A673 (cell line): ENCODE measurements around the gene IGFBP2. TPM values are rescaled to one million over a fixed set of nuclear protein-coding genes. Genes with fewer than 3 reads are reported as not detected.

Experiments
- BruUV-seq: library from RNA; stranded (reverse); fragments of 400-500 nt; replicated peaks from 2 replicates; lab custom pipeline; 2021; lab: Mats Ljungman, UMichigan
- CTCF ChIA-PET: fragments of 300-600 bp; sonication (Branson Sonifier 250); formaldehyde crosslinking; loops from one replicate; lab custom pipeline; 2022; ENCODE audit warnings: antibody characterized with exemption; lab: Charles Lee
- POLR2A ChIA-PET: fragments of 300-600 bp; sonication (Branson Sonifier 250); formaldehyde crosslinking; loops from one replicate; lab custom pipeline; 2022; ENCODE audit warnings: antibody characterized with exemption; ENCODE audit not compliant: low non-redundant PET; lab: Charles Lee
- DNase-seq: peaks from one replicate; pipeline ENCODE4 v3.0.0-alpha.2; 2015; ENCODE audit warnings: low spot score
- H3K27ac ChIP-seq: fragments of 200-600 bp; sonication (generic); 2 replicates; pipeline ENCODE4 v1.5.1; 2016; ENCODE audit warnings: mixed run types, low read depth, mild to moderate bottlenecking, mixed read lengths, antibody characterized with exemption, low read length; ENCODE audit not compliant: poor library complexity, severe bottlenecking
- H3K27me3 ChIP-seq: fragments of 200-600 bp; sonication (generic); replicated peaks from 2 replicates; pipeline ENCODE4 v1.6.1; 2017; ENCODE audit warnings: mixed run types, low read depth, mild to moderate bottlenecking, mixed read lengths, antibody characterized with exemption, low read length; ENCODE audit not compliant: insufficient read depth, poor library complexity
- H3K36me3 ChIP-seq: fragments of 200-600 bp; sonication (generic); 2 replicates; pipeline ENCODE4 v1.6.1; 2016; ENCODE audit warnings: mixed run types, mild to moderate bottlenecking, mixed read lengths, antibody characterized with exemption, low read length; ENCODE audit not compliant: insufficient read depth, poor library complexity, severe bottlenecking
- H3K4me1 ChIP-seq: fragments of 200-600 bp; sonication (generic); 2 replicates; pipeline ENCODE4 v1.6.1; 2017; ENCODE audit warnings: mixed run types, mild to moderate bottlenecking, mixed read lengths, antibody characterized with exemption, low read length; ENCODE audit not compliant: insufficient read depth, poor library complexity, severe bottlenecking
- H3K4me3 ChIP-seq: fragments of 200-600 bp; sonication (generic); 2 replicates; pipeline ENCODE4 v1.5.1; 2016; ENCODE audit warnings: low read depth, mixed run types, mild to moderate bottlenecking, mixed read lengths, low read length; ENCODE audit not compliant: poor library complexity, severe bottlenecking
- H3K9me3 ChIP-seq: fragments of 200-600 bp; sonication (generic); 2 replicates; pipeline ENCODE4 v1.6.1; 2016; ENCODE audit warnings: mixed run types, low read depth, mild to moderate bottlenecking, mixed read lengths, antibody characterized with exemption, low read length; ENCODE audit not compliant: poor library complexity, severe bottlenecking
- EZH2 ChIP-seq: fragments of 200-600 bp; sonication (generic); IDR thresholded peaks from 2 replicates; pipeline ENCODE4 v1.6.1; 2017; ENCODE audit warnings: borderline replicate concordance, low read depth, mild to moderate bottlenecking, mixed read lengths, antibody characterized with exemption, low read length; ENCODE audit not compliant: poor library complexity, severe bottlenecking
- intact Hi-C: fragments of 100-400 bp; cut with micrococcal nuclease; formaldehyde crosslinking; loops from one replicate; pipeline ENCODE4 v1.10.0; 2022; ENCODE audit not compliant: unreplicated experiment
- total RNA-seq: library from RNA; stranded (reverse); gene quantifications from 2 replicates; pipeline ENCODE4 v1.2.3, GENCODE V29; 2021
- TF ChIP-seq, protein P1 (sequence below): fragments of 300-800, 200-600 bp; sonication (generic); conservative IDR thresholded peaks from 2 replicates; pipeline ENCODE4 v1.5.1; 2017; ENCODE audit warnings: low read depth, mild to moderate bottlenecking, antibody characterized with exemption, low read length, moderate library complexity, mixed read lengths

The IGFBP2 gene
- total RNA-seq, 1 experiment from 2014 or later, result 614 TPM

GRCh38 chr2:216604458-216604857, 28.8 kb upstream of the IGFBP2 start:
- Histone ChIP-seq H3K4me1 (peaks cover 27% of the 10 kb centered on the region), H3K27ac (no peak overlapping the region), H3K36me3 (no peaks in the 10 kb centered on the region), H3K27me3 (no peaks in the 10 kb centered on the region), H3K9me3 (no peaks in the 10 kb centered on the region), H3K4me3 (no peak overlapping the region)
- CTCF ChIA-PET, result no interaction called here
- POLR2A ChIA-PET, result no interaction called here
- no peak for DNase-seq
- intact Hi-C loops, result no loop called here
- TF ChIP-seq EZH2, result no peak
- TF ChIP-seq, protein P1, sequence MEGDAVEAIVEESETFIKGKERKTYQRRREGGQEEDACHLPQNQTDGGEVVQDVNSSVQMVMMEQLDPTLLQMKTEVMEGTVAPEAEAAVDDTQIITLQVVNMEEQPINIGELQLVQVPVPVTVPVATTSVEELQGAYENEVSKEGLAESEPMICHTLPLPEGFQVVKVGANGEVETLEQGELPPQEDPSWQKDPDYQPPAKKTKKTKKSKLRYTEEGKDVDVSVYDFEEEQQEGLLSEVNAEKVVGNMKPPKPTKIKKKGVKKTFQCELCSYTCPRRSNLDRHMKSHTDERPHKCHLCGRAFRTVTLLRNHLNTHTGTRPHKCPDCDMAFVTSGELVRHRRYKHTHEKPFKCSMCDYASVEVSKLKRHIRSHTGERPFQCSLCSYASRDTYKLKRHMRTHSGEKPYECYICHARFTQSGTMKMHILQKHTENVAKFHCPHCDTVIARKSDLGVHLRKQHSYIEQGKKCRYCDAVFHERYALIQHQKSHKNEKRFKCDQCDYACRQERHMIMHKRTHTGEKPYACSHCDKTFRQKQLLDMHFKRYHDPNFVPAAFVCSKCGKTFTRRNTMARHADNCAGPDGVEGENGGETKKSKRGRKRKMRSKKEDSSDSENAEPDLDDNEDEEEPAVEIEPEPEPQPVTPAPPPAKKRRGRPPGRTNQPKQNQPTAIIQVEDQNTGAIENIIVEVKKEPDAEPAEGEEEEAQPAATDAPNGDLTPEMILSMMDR, result no peak
- BruUV-seq, result no TSS peak

DNA sequence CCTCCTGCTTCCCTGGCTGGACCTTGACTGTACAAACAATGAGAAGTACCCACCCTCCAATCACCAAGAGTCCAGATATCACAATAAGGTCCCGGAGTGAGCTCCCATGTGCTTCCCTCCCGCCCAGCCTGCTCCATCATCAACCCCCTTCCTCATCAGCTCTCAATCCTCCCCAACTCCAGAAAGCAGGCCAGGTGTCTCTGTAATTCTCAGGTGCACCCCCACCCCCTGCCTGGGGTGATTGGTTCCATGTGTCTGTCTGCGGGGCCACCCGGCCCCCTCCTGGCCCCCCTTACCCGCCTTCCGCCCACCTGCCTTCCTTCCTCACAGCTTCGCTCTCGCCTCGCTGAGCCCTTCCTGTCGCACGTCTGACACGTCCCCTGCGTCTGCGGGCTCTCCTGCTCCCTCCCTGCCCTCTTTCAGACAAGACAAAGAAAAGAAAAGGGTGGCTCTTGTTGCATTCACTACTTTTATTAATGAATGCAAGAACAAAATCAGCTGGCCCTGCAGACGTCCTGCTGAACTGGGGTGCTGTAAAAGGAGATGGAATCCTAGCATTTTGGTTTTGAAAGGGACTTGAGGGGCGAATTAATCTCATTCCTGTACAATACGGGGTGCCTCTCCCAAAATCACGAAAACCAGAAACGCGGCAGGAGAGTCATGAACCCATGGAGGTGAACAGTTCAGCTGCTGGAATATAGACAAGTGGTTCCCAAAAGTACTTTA, 26.5 kb upstream of the IGFBP2 start:
- POLR2A ChIA-PET, result interaction anchor here (0.7 kb wide), 1 partner anchor 39 kb away, joined by 4 read pairs; no protein-coding TSS in a partner anchor
- CTCF ChIA-PET, result no interaction called here
- intact Hi-C loops, result no loop called here
- BruUV-seq, result no TSS peak
- H3K9me3 ChIP-seq, result no peaks in the 10 kb centered on the region
- no peak for TF ChIP-seq EZH2
- TF ChIP-seq, protein P1, result no peak
- peak overlapping the region; percentile 20 for H3K27ac ChIP-seq
- H3K4me3 ChIP-seq, result no peak overlapping the region
- H3K36me3 ChIP-seq, result no peaks in the 10 kb centered on the region
- DNase-seq, result peak; percentile 50
- H3K27me3 ChIP-seq, result no peaks in the 10 kb centered on the region
- H3K4me1 ChIP-seq, result peaks cover 27% of the 10 kb centered on the region

- POLR2A ChIA-PET, result no interaction called here
- intact Hi-C loops, result no loop called here
- DNase-seq, result no peak
- BruUV-seq, result no TSS peak
- Histone ChIP-seq H3K27me3 (no peaks in the 10 kb centered on the region), H3K36me3 (no peaks in the 10 kb centered on the region), H3K9me3 (no peaks in the 10 kb centered on the region), H3K27ac (no peak overlapping the region), H3K4me1 (peaks cover 27% of the 10 kb centered on the region), H3K4me3 (no peak overlapping the region)
- CTCF ChIA-PET, result no interaction called here
- TF ChIP-seq EZH2, result no peak
- TF ChIP-seq, protein P1, result no peak
These were observed 26.0 kb upstream of the IGFBP2 start for GRCh38 chr2:216607277-216607560.
